NCI-H146 (cell line): ENCODE data around the gene UBE2QL1.
A peak's percentile ranks its signal among the peaks of the same experiment; 100 is the strongest.

Experiments used
- DNase-seq: peaks from one replicate; lab custom pipeline; 2025; lab: John Stamatoyannopoulos, UW

Gene UBE2QL1

GRCh38 chr5:6497262-6497661, 48.6 kb downstream of the UBE2QL1 start:
- DNase-seq: no peak

- no peak for DNase-seq
Observed at GRCh38 chr5:6498968-6499367, 50.3 kb downstream of the UBE2QL1 start.

GRCh38 chr5:6501701-6502100, 53.0 kb downstream of the UBE2QL1 start:
- no peak for DNase-seq

GRCh38 chr5:6502421-6502820, 53.8 kb downstream of the UBE2QL1 start:
- no peak for DNase-seq

- DNase-seq: no peak
Observed at GRCh38 chr5:6503342-6503741, 54.7 kb downstream of the UBE2QL1 start.

GRCh38 chr5:6504677-6505415, 56.2 kb downstream of the UBE2QL1 start:
- peak; percentile 95 for DNase-seq

- DNase-seq: peak; percentile 81
Observed at GRCh38 chr5:6505416-6505755, 56.7 kb downstream of the UBE2QL1 start.

GRCh38 chr5:6505783-6506557, 57.3 kb downstream of the UBE2QL1 start:
- DNase-seq: no peak

- no peak for DNase-seq
Observed at GRCh38 chr5:6506611-6507010, 58.0 kb downstream of the UBE2QL1 start.

GRCh38 chr5:6508931-6509330, 60.3 kb downstream of the UBE2QL1 start:
- DNase-seq: no peak

- DNase-seq: no peak
Observed at GRCh38 chr5:6510132-6510531, 61.5 kb downstream of the UBE2QL1 start.

GRCh38 chr5:6510973-6511372, 62.3 kb downstream of the UBE2QL1 start:
- no peak for DNase-seq

- DNase-seq: peak; percentile 61
Observed at GRCh38 chr5:6515812-6516211, 67.2 kb downstream of the UBE2QL1 start.

- DNase-seq: no peak
Observed at GRCh38 chr5:6516823-6517222, 68.2 kb downstream of the UBE2QL1 start.

- no peak for DNase-seq
Observed at GRCh38 chr5:6517510-6517909, 68.9 kb downstream of the UBE2QL1 start.

GRCh38 chr5:6518298-6519057, 69.8 kb downstream of the UBE2QL1 start:
- no peak for DNase-seq

- no peak for DNase-seq
Observed at GRCh38 chr5:6520201-6520600, 71.5 kb downstream of the UBE2QL1 start.

- DNase-seq: no peak
Observed at GRCh38 chr5:6522331-6522730, 73.7 kb downstream of the UBE2QL1 start.

GRCh38 chr5:6522923-6523322, 74.3 kb downstream of the UBE2QL1 start:
- DNase-seq: no peak

- DNase-seq: no peak
Observed at GRCh38 chr5:6525422-6525821, 76.8 kb downstream of the UBE2QL1 start.

- peak; percentile 68 for DNase-seq
Observed at GRCh38 chr5:6525910-6526309, 77.3 kb downstream of the UBE2QL1 start.

- DNase-seq: peak; percentile 14
Observed at GRCh38 chr5:6527749-6528455, 79.2 kb downstream of the UBE2QL1 start.
